PC-9 (cell line): Measurements from ENCODE around the gene PLB1. TPM values are rescaled to one million over a fixed set of nuclear protein-coding genes. Genes with fewer than 3 reads are reported as not detected.

ENCODE experiments used
- BruUV-seq: library from RNA; stranded (reverse); fragments of 400-500 nt; replicated peaks from 2 replicates; lab custom pipeline; 2021; lab: Mats Ljungman, UMichigan
- CTCF ChIA-PET: fragments of 300-600 bp; sonication (Branson Sonifier 250); formaldehyde crosslinking; loops from one replicate; lab custom pipeline; 2022; ENCODE audit warnings: antibody characterized with exemption; lab: Charles Lee
- POLR2A ChIA-PET: fragments of 300-600 bp; sonication (Branson Sonifier 250); formaldehyde crosslinking; loops from one replicate; lab custom pipeline; 2022; ENCODE audit warnings: antibody characterized with exemption; ENCODE audit not compliant: unreplicated experiment; lab: Charles Lee
- DNase-seq, 2 experiments: peaks; one replicate each; pipeline versions ENCODE4 v3.0.0 to v3.0.0-alpha.2; 2015 to 2022; ENCODE audit warnings: mixed read lengths in 1 of 2
- H2AFZ ChIP-seq: fragments of 200-600 bp; sonication (generic); 2 replicates; pipeline ENCODE4 v1.8.1; 2017; ENCODE audit warnings: antibody characterized with exemption
- H3F3A ChIP-seq: fragments of 200-600 bp; sonication (generic); 2 replicates; pipeline ENCODE4 v1.8.1; 2017; ENCODE audit warnings: antibody characterized with exemption, mild to moderate bottlenecking, low read depth; ENCODE audit not compliant: insufficient read depth
- H3K27ac ChIP-seq: fragments of 200-600 bp; sonication (generic); 2 replicates; pipeline ENCODE4 v1.6.1; 2016; ENCODE audit warnings: mixed run types
- H3K27me3 ChIP-seq: fragments of 200-600 bp; sonication (generic); 2 replicates; pipeline ENCODE4 v1.6.1; 2016; ENCODE audit warnings: low read depth, mixed run types; ENCODE audit not compliant: insufficient read depth
- H3K36me3 ChIP-seq: fragments of 200-600 bp; sonication (generic); 2 replicates; pipeline ENCODE4 v1.6.1; 2016; ENCODE audit warnings: low read depth, mixed run types
- H3K4me1 ChIP-seq: fragments of 200-600 bp; sonication (generic); replicated peaks from 2 replicates; pipeline ENCODE4 v1.6.1; 2016; ENCODE audit warnings: mixed run types; ENCODE audit not compliant: insufficient read depth
- H3K4me2 ChIP-seq: fragments of 200-600 bp; sonication (generic); 2 replicates; pipeline ENCODE4 v1.6.1; 2017; ENCODE audit warnings: mixed run types
- H3K4me3 ChIP-seq: fragments of 200-600 bp; sonication (generic); 2 replicates; pipeline ENCODE4 v1.6.1; 2016; ENCODE audit warnings: mixed run types
- H3K79me2 ChIP-seq: fragments of 200-600 bp; sonication (generic); 2 replicates; pipeline ENCODE4 v1.6.1; 2017; ENCODE audit warnings: low read depth, mixed run types
- H3K9me2 ChIP-seq: fragments of 200-600 bp; sonication (generic); 2 replicates; pipeline ENCODE4 v1.8.1; 2017; ENCODE audit warnings: mild to moderate bottlenecking; ENCODE audit not compliant: insufficient read depth
- H3K9me3 ChIP-seq: fragments of 200-600 bp; sonication (generic); 2 replicates; pipeline ENCODE4 v1.8.1; 2016; ENCODE audit warnings: low read depth; ENCODE audit not compliant: insufficient read depth
- H4K20me1 ChIP-seq: fragments of 200-600 bp; sonication (generic); 2 replicates; pipeline ENCODE4 v1.8.1; 2017; ENCODE audit not compliant: insufficient read depth
- CTCF ChIP-seq: fragments of 200-600 bp; sonication (generic); conservative IDR thresholded peaks from 2 replicates; pipeline ENCODE4 v1.6.1; 2017; ENCODE audit warnings: mixed run types, antibody characterized with exemption, mild to moderate bottlenecking, moderate library complexity
- EZH2 ChIP-seq: fragments of 200-600 bp; sonication (generic); IDR thresholded peaks from 2 replicates; pipeline ENCODE4 v1.8.0; 2017; ENCODE audit warnings: antibody characterized with exemption, low read depth
- intact Hi-C: fragments of 100-400 bp; cut with micrococcal nuclease; formaldehyde crosslinking; loops from one replicate; pipeline ENCODE4 v1.10.0; 2022; ENCODE audit not compliant: unreplicated experiment
- total RNA-seq: library from RNA; stranded (reverse); gene quantifications from 2 replicates; pipeline ENCODE4 v1.2.3, GENCODE V29; 2021

The PLB1 gene
- total RNA-seq, 1 experiment from 2014 or later, result 2.7 TPM

- CTCF ChIA-PET, result no interaction called here
These were observed 33.7 kb upstream of the PLB1 start for GRCh38 chr2:28462122-28462521.

GRCh38 chr2:28463211-28463816 lies 32.5 kb upstream of the PLB1 start:
- ChIA-PET CTCF (no interaction called here), POLR2A (no interaction called here)
- H2AFZ ChIP-seq, result no peak overlapping the region
- H3K27me3 ChIP-seq, result no peaks in the 10 kb centered on the region
- H3K4me3 ChIP-seq, result no peak overlapping the region
- H3K79me2 ChIP-seq, result no peaks in the 10 kb centered on the region
- intact Hi-C loops, result no loop called here
- no peaks in the 10 kb centered on the region for H4K20me1 ChIP-seq
- BruUV-seq, result no TSS peak
- H3K36me3 ChIP-seq, result no peaks in the 10 kb centered on the region
- no peaks in the 10 kb centered on the region for H3K9me2 ChIP-seq
- no peak overlapping the region for H3K4me2 ChIP-seq
- H3K9me3 ChIP-seq, result 0 out of 2 replicates have a peak, but pooled peaks cover 6% of the 10 kb centered on the region
- no peak for DNase-seq
- no peaks in the 10 kb centered on the region for H3K4me1 ChIP-seq
- no peak for TF ChIP-seq CTCF
- no peak for TF ChIP-seq EZH2
- H3K27ac ChIP-seq, result no peak overlapping the region
- no peaks in the 10 kb centered on the region for H3F3A ChIP-seq

More at GRCh38 chr2:28462122-28462521, 33.7 kb upstream of the PLB1 start:
- no peak overlapping the region for H2AFZ ChIP-seq
- H3K4me1 ChIP-seq, result no peaks in the 10 kb centered on the region
- no peaks in the 10 kb centered on the region for H4K20me1 ChIP-seq
- no peaks in the 10 kb centered on the region for H3K9me2 ChIP-seq
- no peak for DNase-seq
- no peaks in the 10 kb centered on the region for H3F3A ChIP-seq
- H3K36me3 ChIP-seq, result no peaks in the 10 kb centered on the region
- no peak overlapping the region for H3K4me3 ChIP-seq
- H3K9me3 ChIP-seq, result 0 out of 2 replicates have a peak, but pooled peaks cover 6% of the 10 kb centered on the region
- TF ChIP-seq CTCF, result no peak
- POLR2A ChIA-PET, result no interaction called here
- intact Hi-C loops, result no loop called here
- no peaks in the 10 kb centered on the region for H3K27me3 ChIP-seq
- no peaks in the 10 kb centered on the region for H3K79me2 ChIP-seq
- no peak overlapping the region for H3K27ac ChIP-seq
- no peak overlapping the region for H3K4me2 ChIP-seq
- BruUV-seq, result no TSS peak

- POLR2A ChIA-PET, result no interaction called here
- BruUV-seq, result no TSS peak
- DNase-seq, result no peak
These were observed 32.0 kb upstream of the PLB1 start for GRCh38 chr2:28463893-28464292.

More at GRCh38 chr2:28463893-28464292, 32.0 kb upstream of the PLB1 start:
- Histone ChIP-seq H3K4me1 (no peaks in the 10 kb centered on the region), H3K9me3 (0 out of 2 replicates have a peak, but pooled peaks cover 6% of the 10 kb centered on the region), H4K20me1 (no peaks in the 10 kb centered on the region), H3F3A (no peaks in the 10 kb centered on the region), H3K27ac (no peak overlapping the region), H2AFZ (no peak overlapping the region), H3K27me3 (no peaks in the 10 kb centered on the region), H3K36me3 (no peaks in the 10 kb centered on the region), H3K79me2 (no peaks in the 10 kb centered on the region), H3K4me3 (no peak overlapping the region), H3K9me2 (no peaks in the 10 kb centered on the region), H3K4me2 (no peak overlapping the region)
- CTCF ChIA-PET, result no interaction called here
- TF ChIP-seq EZH2 (no peak), CTCF (no peak)
- intact Hi-C loops, result no loop called here
